Activated T-cell treated with anti-CD3 and anti-CD28 coated beads, Interleukin-2, amount 50 U/mL, for 24 hours (primary cell): ENCODE data around the gene TBX10.
"Not testable (repeated sequence)": the region's sequence is repeated elsewhere in the genome, so short reads cannot be mapped to it uniquely, and the experiment has no call there.

Experiments
- DNase-seq: peaks from one replicate; pipeline ENCODE4 v3.0.0-alpha.2; 2020
- H3K27ac Mint-ChIP-seq: 2 replicates; pipeline ENCODE4 v1.8.0; 2020; ENCODE audit warnings: mild to moderate bottlenecking, mixed read lengths
- H3K27me3 Mint-ChIP-seq: 2 replicates; pipeline ENCODE4 v1.8.0; 2020; ENCODE audit warnings: mixed read lengths
- H3K36me3 Mint-ChIP-seq: 2 replicates; pipeline ENCODE4 v1.8.0; 2020; ENCODE audit warnings: low read depth, mixed read lengths
- H3K4me1 Mint-ChIP-seq: 2 replicates; pipeline ENCODE4 v1.8.0; 2020; ENCODE audit warnings: low read depth, mixed read lengths
- H3K4me3 Mint-ChIP-seq: 2 replicates; pipeline ENCODE4 v1.8.0; 2020; ENCODE audit warnings: mild to moderate bottlenecking, moderate library complexity, mixed read lengths
- H3K9me3 Mint-ChIP-seq: 2 replicates; pipeline ENCODE4 v1.8.0; 2020; ENCODE audit warnings: mixed read lengths

The TBX10 gene

DNA sequence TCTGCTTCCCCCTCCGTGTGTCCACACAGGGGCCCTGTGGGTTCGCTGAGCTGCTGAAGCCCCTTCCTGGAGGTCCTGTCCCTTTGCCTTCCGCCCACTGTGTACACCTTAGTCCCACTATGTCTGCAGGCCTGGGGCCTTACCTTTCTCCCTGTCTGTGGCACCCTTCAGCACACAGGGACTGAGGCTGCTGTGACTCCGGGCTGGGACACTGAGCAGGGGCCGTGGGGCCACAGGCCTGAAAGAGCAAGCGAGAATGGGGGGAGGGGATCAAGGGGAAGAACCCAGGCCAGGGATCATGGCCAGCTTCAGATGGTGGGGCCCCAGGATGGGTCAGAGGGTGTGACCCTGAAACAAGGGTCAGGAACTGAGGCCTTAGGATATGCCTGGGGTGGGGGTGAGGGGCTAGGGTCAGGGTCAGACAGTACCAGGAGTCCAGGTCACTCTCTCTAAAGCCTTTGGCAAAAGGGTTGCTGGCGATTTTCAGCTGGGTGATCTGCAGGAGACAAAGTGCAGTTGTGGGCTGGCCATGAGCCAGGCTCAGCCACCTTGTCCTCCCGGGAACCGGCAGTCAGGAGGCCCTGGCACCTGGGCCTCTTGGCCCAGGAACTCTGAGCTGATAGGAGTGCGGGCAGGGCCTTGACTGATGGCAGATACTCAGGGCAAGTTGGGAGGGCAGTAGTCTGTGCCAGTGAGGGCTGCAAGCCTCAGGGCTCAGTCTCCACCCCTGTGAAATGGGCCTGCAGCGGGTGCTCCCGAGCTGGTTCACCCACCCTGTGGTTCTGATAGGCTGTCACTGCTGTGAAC, 7.2 kb downstream of the TBX10 start:
- no peaks in the 10 kb centered on the region for H3K9me3 Mint-ChIP-seq
- peaks cover 3% of the 10 kb centered on the region for H3K36me3 Mint-ChIP-seq
- no peak overlapping the region for H3K4me3 Mint-ChIP-seq
- no peak for DNase-seq
- no peaks in the 10 kb centered on the region for H3K27me3 Mint-ChIP-seq
- H3K4me1 Mint-ChIP-seq, result peaks cover 11% of the 10 kb centered on the region
- peak overlapping the region; percentile 40 for H3K27ac Mint-ChIP-seq

DNA sequence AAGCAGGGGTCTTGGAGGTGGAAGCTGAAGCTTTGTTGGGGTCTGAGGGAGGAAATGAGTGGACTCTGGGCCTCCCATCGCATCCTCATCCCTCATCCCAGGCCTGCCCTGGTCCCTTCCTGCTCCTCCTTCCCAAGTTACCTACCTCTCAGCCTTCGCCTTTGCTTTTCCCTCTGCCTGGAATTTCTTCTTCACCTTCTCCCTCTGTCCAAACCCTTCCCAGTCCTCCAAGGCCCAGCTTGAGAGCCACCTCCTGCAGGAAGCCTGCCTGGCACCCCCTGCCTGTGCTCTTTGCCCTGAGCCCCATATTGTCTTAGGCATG, 7.7 kb downstream of the TBX10 start:
- Mint-ChIP-seq H3K36me3 (peaks cover 7% of the 10 kb centered on the region), H3K4me3 (no peak overlapping the region), H3K9me3 (no peaks in the 10 kb centered on the region), H3K4me1 (peaks cover 11% of the 10 kb centered on the region), H3K27me3 (no peaks in the 10 kb centered on the region), H3K27ac (no peak overlapping the region)
- no peak for DNase-seq

DNA sequence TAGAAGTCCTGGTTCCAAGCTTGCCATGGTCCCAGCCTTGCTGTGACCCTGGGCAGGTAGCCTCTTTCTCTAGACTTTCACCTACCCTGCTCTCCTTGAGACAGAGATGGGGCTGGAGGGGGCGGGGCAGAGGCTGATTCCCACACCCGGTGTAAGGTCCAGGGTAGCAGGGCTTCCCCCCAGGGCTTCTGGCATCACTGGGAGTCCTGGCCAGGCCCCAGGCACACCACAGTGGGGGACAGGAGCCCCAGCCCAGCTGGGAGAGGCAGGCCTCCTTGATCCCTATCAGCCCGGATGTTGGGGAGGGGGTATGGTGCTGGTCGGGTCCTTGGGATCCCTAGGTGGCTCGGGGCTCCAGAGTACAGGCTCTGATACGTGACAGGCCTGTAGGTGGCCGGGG, 8.2 kb downstream of the TBX10 start:
- Mint-ChIP-seq H3K27me3 (no peaks in the 10 kb centered on the region), H3K36me3 (peaks cover 10% of the 10 kb centered on the region), H3K27ac (no peak overlapping the region), H3K4me1 (peaks cover 11% of the 10 kb centered on the region), H3K9me3 (no peaks in the 10 kb centered on the region), H3K4me3 (peak overlapping the region; percentile 80)
- no peak for DNase-seq

DNA sequence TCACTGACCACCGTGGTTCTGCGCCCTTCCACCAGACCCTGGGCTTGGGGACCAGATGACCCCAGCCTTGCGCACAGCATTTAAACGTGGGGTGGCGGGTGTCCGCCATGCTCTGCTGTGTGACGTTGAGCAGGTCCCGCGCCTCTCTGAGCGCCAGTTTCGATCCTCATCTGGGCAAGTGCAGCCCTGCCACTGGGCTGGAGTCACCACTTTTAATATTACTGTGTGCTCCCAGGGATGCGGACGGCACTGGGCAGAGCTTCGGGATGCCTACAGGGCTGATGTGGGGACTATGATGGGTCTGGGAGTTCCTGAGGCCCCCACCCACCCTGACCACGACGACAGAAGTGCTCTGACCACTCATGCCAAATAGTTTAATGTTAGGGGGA, 8.6 kb downstream of the TBX10 start:
- Mint-ChIP-seq H3K9me3 (no peaks in the 10 kb centered on the region), H3K27me3 (no peaks in the 10 kb centered on the region), H3K27ac (peak overlapping the region; percentile 91), H3K4me3 (peak overlapping the region; percentile 80), H3K36me3 (peaks cover 10% of the 10 kb centered on the region), H3K4me1 (peaks cover 11% of the 10 kb centered on the region)
- DNase-seq, result no peak

DNA sequence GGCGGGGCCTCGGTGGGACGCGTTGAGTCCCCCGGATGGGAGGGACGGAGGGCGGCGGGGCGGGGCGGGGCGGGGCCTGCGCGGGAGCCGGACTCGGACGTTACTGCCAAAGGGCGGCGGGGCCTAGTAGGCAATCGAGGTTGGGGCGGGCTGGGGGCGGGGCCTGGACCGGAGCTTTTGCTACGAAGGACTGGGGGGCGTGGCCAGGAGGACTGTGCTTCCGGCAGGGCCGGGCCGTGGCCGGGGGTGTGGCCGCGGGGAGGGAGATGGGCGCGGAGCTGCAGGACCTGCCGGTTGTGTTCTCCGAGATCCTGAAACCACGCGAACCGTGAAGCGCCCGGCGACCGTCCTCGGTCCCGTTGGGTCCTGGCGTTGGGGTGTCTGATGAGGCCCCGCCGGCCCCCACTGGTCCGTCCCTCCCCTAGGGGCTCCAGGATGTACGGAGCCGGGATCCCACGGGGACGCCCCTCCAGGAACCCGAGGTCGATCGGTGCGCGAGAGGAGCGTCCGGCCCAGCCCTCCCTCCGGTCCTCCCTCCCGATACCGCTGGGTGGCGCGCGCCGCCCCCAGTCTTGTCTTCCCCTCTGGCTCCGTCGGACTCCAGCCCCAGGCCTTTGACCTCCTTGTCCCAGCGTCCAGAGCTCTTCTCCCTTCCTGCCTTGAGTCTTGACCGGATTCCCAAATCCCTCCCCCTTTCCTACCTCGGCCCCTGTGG, 9.2 kb downstream of the TBX10 start:
- no peaks in the 10 kb centered on the region for H3K27me3 Mint-ChIP-seq
- H3K36me3 Mint-ChIP-seq, result peaks cover 10% of the 10 kb centered on the region
- DNase-seq, result peak; percentile 97

DNA sequence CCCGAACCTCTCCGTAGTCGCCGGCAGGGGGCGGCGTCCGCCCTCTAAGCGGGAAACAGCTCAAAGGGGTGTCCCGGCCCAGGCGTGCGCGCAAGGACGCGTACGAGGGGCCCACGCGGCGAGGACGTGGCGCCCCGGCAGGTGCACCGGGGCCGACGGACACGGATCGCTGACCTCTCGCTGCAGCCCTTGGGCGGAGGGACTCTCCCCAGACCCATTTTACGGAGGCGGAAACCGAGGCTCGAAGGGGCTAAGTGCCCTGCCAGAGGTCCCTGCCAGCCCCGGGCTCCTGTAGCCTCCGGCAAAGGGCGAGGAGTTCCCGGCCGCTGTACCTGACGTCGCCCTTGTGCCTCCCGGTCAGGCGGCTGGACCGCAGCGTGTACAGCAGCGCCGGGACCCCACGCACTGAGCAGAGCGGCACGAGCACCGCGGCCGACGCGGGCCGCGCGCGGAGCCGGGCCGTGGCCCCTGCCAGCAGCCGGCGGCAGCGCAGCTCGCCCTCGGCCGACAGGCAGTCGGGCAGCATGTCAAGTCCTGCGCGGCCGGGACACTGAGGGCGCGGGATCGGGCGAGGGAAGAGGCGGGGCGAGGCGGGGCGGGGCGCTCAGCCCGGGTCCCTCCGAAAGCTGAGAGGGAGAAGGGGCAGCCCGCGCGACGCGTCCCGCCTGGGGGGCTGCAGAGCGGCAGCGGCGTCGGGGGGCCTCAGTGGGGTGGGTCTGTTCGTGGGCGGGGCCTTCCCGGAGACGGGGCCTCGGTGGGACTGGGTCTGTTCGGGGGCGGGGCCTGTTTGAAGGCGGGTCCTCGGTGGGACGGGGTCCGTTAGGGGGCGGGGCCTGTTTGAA, 10.0 kb downstream of the TBX10 start, which contains the start of gene NUDT8:
Gene NUDT8 (minus strand): TSS at position 552 of the 842 bp plus-strand sequence. CDS start 26 bp downstream, at position 526.
- H3K27ac Mint-ChIP-seq, result peak within 1 kb of the TSS; percentile 93

More for the DNA sequence above, 9.2 kb downstream of the TBX10 start:
- Mint-ChIP-seq H3K27ac (peak overlapping the region; percentile 93), H3K4me1 (peaks cover 11% of the 10 kb centered on the region), H3K9me3 (no peaks in the 10 kb centered on the region), H3K4me3 (peak overlapping the region; percentile 80)

DNA sequence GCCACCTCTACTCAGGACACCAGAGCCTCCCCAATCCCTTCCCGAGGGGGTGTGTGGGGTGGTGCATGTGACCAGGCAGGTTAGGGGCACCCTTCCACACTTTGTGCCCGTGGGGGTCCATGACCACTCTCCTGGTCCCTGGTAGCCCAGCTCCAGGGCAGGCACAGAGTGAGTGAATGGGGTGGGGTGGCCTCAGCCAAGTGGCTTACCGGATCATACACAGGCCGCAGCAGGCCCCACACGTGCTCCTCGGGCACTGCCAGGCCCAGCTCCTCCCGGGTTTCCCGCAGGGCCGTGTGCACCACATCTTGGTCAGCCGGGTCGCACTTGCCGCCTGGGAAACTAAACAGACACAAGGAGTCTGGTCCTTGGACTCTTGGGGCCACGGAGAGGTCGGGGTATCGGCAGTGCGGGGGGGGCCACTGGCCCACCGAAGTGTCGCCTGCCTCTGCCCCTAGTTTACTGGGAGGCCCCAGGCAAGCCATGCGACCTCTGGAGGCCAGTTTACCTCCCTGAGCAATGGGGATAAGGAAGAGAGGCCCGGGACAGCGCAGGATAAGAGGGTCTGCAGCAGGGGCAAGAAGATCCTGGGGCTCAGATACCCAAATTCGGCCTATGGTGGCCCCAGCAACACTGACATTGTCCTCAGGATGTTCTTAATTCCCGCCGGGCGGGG, 10.7 kb downstream of the TBX10 start:
- H3K27me3 Mint-ChIP-seq, result no peaks in the 10 kb centered on the region
- H3K4me1 Mint-ChIP-seq, result peaks cover 11% of the 10 kb centered on the region
- peaks cover 10% of the 10 kb centered on the region for H3K36me3 Mint-ChIP-seq
- H3K27ac Mint-ChIP-seq, result peak overlapping the region; percentile 64
- DNase-seq, result no peak
- peak overlapping the region; percentile 74 for H3K4me3 Mint-ChIP-seq
- no peaks in the 10 kb centered on the region for H3K9me3 Mint-ChIP-seq

More for the DNA sequence above, 10.0 kb downstream of the TBX10 start, which contains the start of gene NUDT8:
- Mint-ChIP-seq H3K4me3 (peak within 1 kb of the TSS; percentile 80), H3K9me3 (no peaks in the 10 kb centered on the region), H3K27me3 (no peaks in the 10 kb centered on the region), H3K36me3 (peaks cover 10% of the 10 kb centered on the region), H3K4me1 (peaks cover 11% of the 10 kb centered on the region)
- DNase-seq, result peak; percentile 92

DNA sequence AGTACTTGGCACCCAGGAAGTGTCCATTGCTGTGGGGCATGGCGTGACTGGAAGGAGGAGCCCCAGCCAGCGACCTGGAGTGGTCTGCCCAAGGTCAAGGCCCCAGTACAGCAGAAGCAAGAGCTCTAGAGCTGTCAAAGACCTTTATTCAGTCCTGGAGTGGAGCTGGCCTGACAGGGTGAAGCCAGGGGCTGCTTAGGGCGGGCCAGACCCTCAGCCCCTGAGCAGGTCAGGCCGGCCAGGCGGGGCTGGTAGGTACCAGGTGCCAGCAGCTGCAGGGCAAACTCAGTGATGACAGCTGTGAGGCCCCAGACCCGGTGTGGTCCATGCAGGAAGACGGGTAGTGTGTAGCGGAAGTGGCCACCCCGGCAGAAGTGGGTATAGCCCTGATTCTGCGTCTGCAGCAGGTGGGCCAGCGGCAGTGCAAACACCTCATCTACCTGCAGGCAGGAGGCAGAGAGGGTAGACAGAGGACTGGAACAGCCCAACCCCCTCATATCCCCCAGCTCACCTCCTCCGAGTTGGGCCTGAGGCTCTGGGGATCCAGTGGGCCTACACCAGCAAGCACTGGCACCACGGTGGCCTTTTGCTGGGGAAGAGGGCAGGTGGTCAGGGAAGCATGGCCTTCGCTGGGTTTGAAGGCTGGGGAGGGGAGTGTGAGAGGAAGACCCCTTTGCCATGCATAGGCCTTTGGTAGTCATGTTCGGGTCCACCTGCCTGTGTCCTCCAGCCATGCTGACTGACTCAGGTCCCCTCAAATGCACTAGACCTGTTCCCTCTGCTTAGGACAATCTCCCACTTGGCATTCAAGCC, 11.5 kb downstream of the TBX10 start:
- Mint-ChIP-seq H3K27ac (no peak overlapping the region), H3K4me1 (peaks cover 11% of the 10 kb centered on the region), H3K36me3 (peaks cover 10% of the 10 kb centered on the region), H3K4me3 (peak overlapping the region; percentile 74), H3K27me3 (no peaks in the 10 kb centered on the region), H3K9me3 (no peaks in the 10 kb centered on the region)
- peak; percentile 30 for DNase-seq

DNA sequence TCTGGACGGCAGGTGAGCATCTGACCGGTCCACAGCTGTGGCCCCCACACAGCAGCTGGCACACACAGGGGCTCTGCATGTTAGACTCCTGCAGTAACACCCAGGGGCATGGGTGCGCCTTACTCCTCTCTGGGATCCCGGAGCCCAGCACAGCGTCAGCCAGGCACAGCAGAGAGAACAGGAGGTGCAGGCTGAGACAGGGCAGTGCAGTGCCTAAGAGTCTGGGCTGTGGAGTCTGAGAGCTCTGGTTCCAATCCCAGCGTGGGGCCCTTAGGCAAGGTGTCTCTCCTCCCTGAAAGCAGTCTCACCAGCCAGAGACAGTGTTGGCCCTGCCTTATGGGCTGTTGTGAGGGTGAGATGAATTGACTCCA, 12.1 kb downstream of the TBX10 start:
- H3K9me3 Mint-ChIP-seq, result no peaks in the 10 kb centered on the region
- peaks cover 10% of the 10 kb centered on the region for H3K36me3 Mint-ChIP-seq
- peaks cover 11% of the 10 kb centered on the region for H3K4me1 Mint-ChIP-seq
- no peak overlapping the region for H3K4me3 Mint-ChIP-seq
- no peak overlapping the region for H3K27ac Mint-ChIP-seq
- peak; percentile 18 for DNase-seq
- no peaks in the 10 kb centered on the region for H3K27me3 Mint-ChIP-seq

DNA sequence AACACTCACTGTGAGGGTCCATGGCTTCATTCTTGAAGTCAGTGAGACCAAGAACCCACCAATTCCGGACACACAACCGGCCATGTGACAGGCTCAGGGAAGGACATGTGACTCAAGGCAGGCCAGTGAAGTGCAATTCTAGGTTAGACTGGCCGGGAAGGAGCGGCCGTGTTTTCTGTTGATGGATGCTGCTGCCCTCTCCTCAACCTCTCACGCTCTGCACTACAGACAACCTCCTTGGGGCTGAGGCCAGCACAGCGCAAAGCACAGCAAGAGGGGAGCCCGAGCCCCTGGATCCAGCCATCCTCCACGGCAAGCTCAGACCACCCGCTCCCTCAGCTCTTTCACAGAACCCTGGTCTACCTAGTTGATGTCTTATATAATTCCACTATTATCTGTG, 12.6 kb downstream of the TBX10 start:
- H3K27me3 Mint-ChIP-seq, result no peaks in the 10 kb centered on the region
- H3K36me3 Mint-ChIP-seq, result peaks cover 10% of the 10 kb centered on the region
- H3K9me3 Mint-ChIP-seq, result no peaks in the 10 kb centered on the region
- DNase-seq, result no peak
- peaks cover 11% of the 10 kb centered on the region for H3K4me1 Mint-ChIP-seq
- no peak overlapping the region for H3K27ac Mint-ChIP-seq
- no peak overlapping the region for H3K4me3 Mint-ChIP-seq

DNA sequence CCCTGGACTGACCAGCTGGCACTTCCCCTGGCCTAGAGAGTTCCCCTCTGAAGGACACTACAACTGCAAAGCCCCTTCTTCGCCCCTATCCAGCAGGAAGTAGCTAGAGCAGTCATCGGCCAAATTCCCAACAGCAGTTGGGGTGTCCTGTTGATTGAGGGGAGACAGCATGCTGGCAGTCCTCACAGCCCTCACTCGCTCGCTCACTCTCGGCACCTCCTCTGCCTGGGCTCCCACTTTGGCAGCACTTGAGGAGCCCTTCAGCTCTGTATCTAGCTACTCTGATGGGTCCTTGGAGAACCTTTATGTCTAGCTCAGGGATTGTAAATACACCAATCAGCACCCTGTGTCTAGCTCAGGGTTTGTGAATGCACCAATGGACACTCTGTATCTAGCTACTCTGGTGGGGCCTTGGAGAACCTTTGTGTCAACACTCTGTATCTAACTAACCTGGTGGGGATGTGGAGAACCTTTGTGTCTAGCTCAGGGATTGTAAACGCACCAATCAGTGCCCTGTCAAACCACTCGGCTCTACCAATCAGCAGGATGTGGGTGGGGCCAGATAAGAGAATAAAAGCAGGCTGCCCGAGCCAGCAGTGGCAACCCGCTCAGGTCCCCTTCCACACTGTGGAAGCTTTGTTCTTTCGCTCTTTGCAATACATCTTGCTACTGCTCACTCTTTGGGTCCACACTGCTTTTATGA, 13.3 kb downstream of the TBX10 start:
- H3K4me3 Mint-ChIP-seq, H3K27me3 Mint-ChIP-seq, H3K9me3 Mint-ChIP-seq, H3K36me3 Mint-ChIP-seq: not testable (repeated sequence)
- peak; percentile 21 for DNase-seq
- H3K27ac Mint-ChIP-seq, result peak overlapping the region; percentile 28
- peaks cover 11% of the 10 kb centered on the region for H3K4me1 Mint-ChIP-seq

DNA sequence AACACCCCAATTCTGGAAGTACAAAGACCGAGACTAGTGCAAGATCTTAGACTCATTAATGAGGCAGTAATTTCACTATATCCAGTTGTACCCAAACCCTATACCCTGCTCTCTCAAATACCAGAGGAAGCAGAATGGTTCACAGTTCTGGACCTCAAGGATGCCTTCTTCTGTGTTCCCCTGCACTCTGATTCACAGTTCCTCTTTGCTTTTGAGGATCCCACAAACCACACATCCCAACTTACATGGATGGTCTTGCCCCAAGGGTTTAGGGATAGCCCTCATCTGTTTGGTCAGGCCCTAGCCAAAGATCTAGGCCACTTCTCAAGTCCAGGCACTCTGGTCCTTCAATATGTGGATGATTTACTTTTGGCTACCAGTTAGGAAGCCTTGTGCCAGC, 15.8 kb downstream of the TBX10 start:
- not testable (repeated sequence) for H3K4me3 Mint-ChIP-seq, H3K27me3 Mint-ChIP-seq, H3K36me3 Mint-ChIP-seq, H3K9me3 Mint-ChIP-seq, DNase-seq, H3K4me1 Mint-ChIP-seq, H3K27ac Mint-ChIP-seq

DNA sequence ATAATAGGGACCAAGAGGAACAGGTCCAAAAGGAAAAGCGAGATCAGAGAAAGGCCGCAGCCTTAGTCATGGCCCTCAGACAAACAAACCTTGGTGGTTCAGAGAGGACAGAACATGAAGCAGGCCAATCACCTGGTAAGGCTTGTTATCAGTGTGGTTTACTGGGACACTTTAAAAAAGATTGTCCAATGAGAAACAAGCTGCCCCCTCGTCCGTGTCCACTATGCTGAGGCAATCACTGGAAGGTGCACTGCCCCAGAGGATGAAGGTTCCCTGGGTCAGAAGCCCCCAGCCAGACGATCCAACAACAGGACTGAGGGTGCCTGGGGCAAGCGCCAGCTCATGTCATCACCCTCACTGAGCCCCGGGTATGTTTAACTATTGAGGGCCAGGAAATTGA, 16.7 kb downstream of the TBX10 start:
- DNase-seq, H3K9me3 Mint-ChIP-seq, H3K27ac Mint-ChIP-seq, H3K36me3 Mint-ChIP-seq, H3K27me3 Mint-ChIP-seq, H3K4me1 Mint-ChIP-seq, H3K4me3 Mint-ChIP-seq: not testable (repeated sequence)
